Brain microvascular endothelial cell (primary cell): ENCODE measurements around the gene ADAM22.
"Not testable (repeated sequence)": the region's sequence is repeated elsewhere in the genome, so short reads cannot be mapped to it uniquely, and the experiment has no call there.

Experiments
- DNase-seq: peaks from one replicate; pipeline ENCODE4 v3.0.0-alpha.2; 2020
- H3K27ac ChIP-seq: fragments of 250-450 bp; sonication (Bioruptor Pico); 2 replicates; pipeline ENCODE4 v1.5.1; 2020; ENCODE audit warnings: mild to moderate bottlenecking, moderate library complexity
- H3K27me3 ChIP-seq: fragments of 250-450 bp; sonication (Bioruptor Pico); replicated peaks from 2 replicates; pipeline ENCODE4 v1.5.1; 2020; ENCODE audit warnings: mild to moderate bottlenecking
- H3K36me3 ChIP-seq: fragments of 250-450 bp; sonication (Bioruptor Pico); replicated peaks from 2 replicates; pipeline ENCODE4 v1.5.1; 2020; ENCODE audit warnings: mild to moderate bottlenecking
- H3K4me3 ChIP-seq: 2 replicates; pipeline ENCODE4 v1.5.1; 2011; ENCODE audit warnings: low read depth, mild to moderate bottlenecking, control low read depth, low read length, moderate library complexity
- CTCF ChIP-seq: IDR thresholded peaks from 2 replicates; pipeline ENCODE4 v1.5.1; 2011; ENCODE audit warnings: low read depth, mild to moderate bottlenecking, moderate library complexity, low read length, control low read depth, inconsistent platforms; ENCODE audit errors: missing control alignments
- in situ Hi-C: cut with HindIII; loops from 2 replicates; pipeline ENCODE4 v1.10.0; 2017; ENCODE audit warnings: low sequenced_read_pairs, low pct_ligation_motif_present

The ADAM22 gene

GRCh38 chr7:87912121-87912520 lies 21.9 kb upstream of the ADAM22 start:
- in situ Hi-C loops = no loop called here
- Histone ChIP-seq H3K27me3 (no peaks in the 10 kb centered on the region), H3K4me3 (no peak overlapping the region), H3K27ac (no peak overlapping the region), H3K36me3 (no peaks in the 10 kb centered on the region)
- no peak for TF ChIP-seq CTCF
- no peak for DNase-seq

GRCh38 chr7:87918740-87919139 lies 15.3 kb upstream of the ADAM22 start:
- no peak for TF ChIP-seq CTCF
- DNase-seq = no peak
- Histone ChIP-seq H3K36me3 (no peaks in the 10 kb centered on the region), H3K4me3 (no peak overlapping the region), H3K27me3 (no peaks in the 10 kb centered on the region), H3K27ac (no peak overlapping the region)
- in situ Hi-C loops = no loop called here

GRCh38 chr7:87919875-87920274 lies 14.2 kb upstream of the ADAM22 start:
- H3K27me3 ChIP-seq = no peaks in the 10 kb centered on the region
- H3K4me3 ChIP-seq = no peak overlapping the region
- H3K36me3 ChIP-seq = no peaks in the 10 kb centered on the region
- in situ Hi-C loops = no loop called here
- no peak overlapping the region for H3K27ac ChIP-seq
- no peak for DNase-seq
- no peak for TF ChIP-seq CTCF

- in situ Hi-C loops = no loop called here
- no peak for TF ChIP-seq CTCF
- Histone ChIP-seq H3K27ac (no peak overlapping the region), H3K4me3 (no peak overlapping the region), H3K36me3 (no peaks in the 10 kb centered on the region), H3K27me3 (no peaks in the 10 kb centered on the region)
- peak; percentile 21 for DNase-seq
Measured at GRCh38 chr7:87920578-87920977, 13.5 kb upstream of the ADAM22 start.

- DNase-seq, H3K27ac ChIP-seq, H3K27me3 ChIP-seq, in situ Hi-C loops, H3K4me3 ChIP-seq, H3K36me3 ChIP-seq: not testable (repeated sequence)
Measured at GRCh38 chr7:87922759-87923395, 11.2 kb upstream of the ADAM22 start.

- peak; percentile 74 for DNase-seq
- in situ Hi-C loops = no loop called here
- TF ChIP-seq CTCF = no peak
- no peaks in the 10 kb centered on the region for H3K36me3 ChIP-seq
- H3K27me3 ChIP-seq = no peaks in the 10 kb centered on the region
- no peak overlapping the region for H3K4me3 ChIP-seq
- no peak overlapping the region for H3K27ac ChIP-seq
Measured at GRCh38 chr7:87926581-87927461, 7.2 kb upstream of the ADAM22 start.
